WI38 (cell line): Measurements from ENCODE around the gene NALCN.

Experiments used
- H3K4me3 ChIP-seq: 2 replicates; pipeline ENCODE4 v1.5.1; 2011; ENCODE audit warnings: low read depth, mild to moderate bottlenecking, control low read depth, low read length
- CTCF ChIP-seq: IDR thresholded peaks from 2 replicates; pipeline ENCODE4 v1.5.1; 2012; ENCODE audit warnings: low read depth, mild to moderate bottlenecking, control low read depth, low read length

Gene NALCN

GRCh38 chr13:101185606-101186005 lies 230.7 kb downstream of the NALCN start:
- no peak for TF ChIP-seq CTCF
- no peak overlapping the region for H3K4me3 ChIP-seq

GRCh38 chr13:101181076-101181685 lies 235.1 kb downstream of the NALCN start:
- no peak overlapping the region for H3K4me3 ChIP-seq
- TF ChIP-seq CTCF: no peak

GRCh38 chr13:101179021-101179420 lies 237.3 kb downstream of the NALCN start:
- no peak overlapping the region for H3K4me3 ChIP-seq
- no peak for TF ChIP-seq CTCF

- H3K4me3 ChIP-seq: 0 out of 2 replicates have a peak overlapping the region, but pooled peaks have one; percentile 8
- TF ChIP-seq CTCF: no peak
Measured at GRCh38 chr13:101178406-101178805, 237.9 kb downstream of the NALCN start.

GRCh38 chr13:101170306-101170705 lies 246.0 kb downstream of the NALCN start:
- no peak overlapping the region for H3K4me3 ChIP-seq
- TF ChIP-seq CTCF: no peak

GRCh38 chr13:101157261-101157660 lies 259.0 kb downstream of the NALCN start:
- no peak overlapping the region for H3K4me3 ChIP-seq
- TF ChIP-seq CTCF: no peak

GRCh38 chr13:101155920-101156319 lies 260.4 kb downstream of the NALCN start:
- TF ChIP-seq CTCF: peak; percentile 36

More at GRCh38 chr13:101155920-101156319, 260.4 kb downstream of the NALCN start:
- no peak overlapping the region for H3K4me3 ChIP-seq
